GM19324 (cell line): Measurements from ENCODE around the gene TTLL9.

Source experiments
- ATAC-seq: cut with Tn5 transposase; IDR thresholded peaks from one replicate; pipeline ENCODE4 v1.9.1; 2021; ENCODE audit warnings: mild to moderate bottlenecking, moderate library complexity; ENCODE audit not compliant: unreplicated experiment, low FRiP score

Gene TTLL9

DNA sequence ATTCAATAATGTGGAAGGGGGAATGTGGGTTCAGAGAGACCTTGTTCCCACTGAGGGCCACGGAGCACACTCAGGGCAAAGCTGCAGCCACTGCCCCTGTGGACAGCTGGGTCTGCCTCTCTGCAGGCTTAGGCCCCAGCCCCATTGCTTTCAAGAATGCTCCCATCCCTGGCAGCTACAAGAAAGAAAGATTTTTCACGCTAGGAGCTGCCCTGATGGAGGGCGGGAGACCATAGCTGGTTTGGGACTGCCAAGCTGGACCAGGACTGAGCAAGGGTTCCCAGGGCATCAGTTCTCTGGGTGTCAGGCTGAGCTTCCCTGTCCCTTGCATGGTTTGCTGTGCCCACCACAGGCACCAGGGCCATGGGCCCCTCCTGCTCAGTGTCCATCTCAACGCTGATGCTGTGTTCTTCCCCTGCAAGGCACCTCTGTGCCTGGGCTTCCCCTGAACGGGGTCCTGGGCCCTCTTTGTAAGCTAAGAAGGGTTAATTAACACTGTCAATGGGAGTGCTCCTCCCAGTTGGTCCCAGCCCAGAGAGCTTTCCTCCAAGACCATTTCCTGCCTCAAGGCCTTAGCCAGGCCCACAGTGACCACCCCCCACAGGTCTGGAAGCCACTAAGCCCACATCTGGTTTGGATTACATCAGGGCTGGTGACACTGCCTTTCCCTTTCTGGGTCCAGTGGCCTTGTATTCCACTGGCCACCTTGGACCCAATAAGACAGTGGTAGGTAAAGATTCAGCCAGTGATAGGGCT lies 33.4 kb upstream of the TTLL9 start:
- no peak for ATAC-seq

DNA sequence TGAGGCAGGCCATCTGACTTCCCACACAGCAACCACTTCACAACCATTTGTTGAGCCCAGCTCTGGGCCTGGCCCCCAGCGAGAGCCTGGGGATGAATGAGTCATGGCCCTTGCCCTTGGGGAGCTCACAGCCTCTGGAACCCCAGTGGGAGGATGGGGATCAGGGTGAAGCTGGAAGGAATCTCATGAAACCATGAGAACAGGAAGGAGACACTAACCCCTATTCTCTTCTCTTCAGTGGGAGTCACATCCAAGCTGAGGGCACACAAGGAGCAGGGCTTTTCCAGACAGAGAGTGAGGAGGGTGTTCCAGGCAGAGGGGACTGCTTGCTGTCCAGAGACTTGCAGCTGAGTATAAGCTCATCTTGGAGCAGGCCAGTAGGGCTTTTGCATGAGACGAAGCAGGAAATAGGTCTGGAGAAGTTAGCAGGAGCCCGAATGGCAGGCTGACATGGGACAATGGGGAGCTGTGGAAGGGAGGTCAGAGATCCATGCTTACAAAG lies 32.5 kb upstream of the TTLL9 start:
- no peak for ATAC-seq

DNA sequence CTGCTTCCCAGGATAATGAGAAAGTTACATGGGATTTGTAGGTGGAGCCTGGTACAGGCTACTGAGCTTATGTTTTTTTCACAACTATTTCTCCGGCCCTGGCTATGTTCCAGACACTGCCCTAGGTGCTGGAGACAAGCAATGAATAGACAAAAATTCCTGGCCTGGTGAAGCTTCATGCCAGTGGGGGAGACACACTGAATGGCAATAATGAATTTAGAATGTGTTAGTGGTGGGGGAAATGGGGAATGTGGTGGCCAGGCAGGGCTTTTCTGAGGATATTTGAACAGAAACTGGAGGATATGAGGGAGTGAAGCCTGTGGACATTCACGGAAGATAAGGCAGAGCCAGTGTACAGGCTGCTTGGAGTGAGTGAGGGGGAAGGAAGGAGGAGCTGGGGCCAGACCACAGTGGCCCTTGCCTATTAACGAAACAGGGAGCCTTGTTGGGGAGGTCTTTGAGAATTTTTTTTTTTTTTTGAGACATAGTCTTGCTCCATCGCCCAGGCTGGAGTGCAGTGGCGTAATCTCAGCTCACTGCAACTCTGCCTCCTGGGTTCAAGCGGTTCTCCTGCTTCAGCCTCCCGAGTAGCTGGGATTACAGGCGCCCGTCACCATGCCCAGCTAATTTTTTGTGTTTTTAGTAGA lies 31.7 kb upstream of the TTLL9 start:
- ATAC-seq = no peak

DNA sequence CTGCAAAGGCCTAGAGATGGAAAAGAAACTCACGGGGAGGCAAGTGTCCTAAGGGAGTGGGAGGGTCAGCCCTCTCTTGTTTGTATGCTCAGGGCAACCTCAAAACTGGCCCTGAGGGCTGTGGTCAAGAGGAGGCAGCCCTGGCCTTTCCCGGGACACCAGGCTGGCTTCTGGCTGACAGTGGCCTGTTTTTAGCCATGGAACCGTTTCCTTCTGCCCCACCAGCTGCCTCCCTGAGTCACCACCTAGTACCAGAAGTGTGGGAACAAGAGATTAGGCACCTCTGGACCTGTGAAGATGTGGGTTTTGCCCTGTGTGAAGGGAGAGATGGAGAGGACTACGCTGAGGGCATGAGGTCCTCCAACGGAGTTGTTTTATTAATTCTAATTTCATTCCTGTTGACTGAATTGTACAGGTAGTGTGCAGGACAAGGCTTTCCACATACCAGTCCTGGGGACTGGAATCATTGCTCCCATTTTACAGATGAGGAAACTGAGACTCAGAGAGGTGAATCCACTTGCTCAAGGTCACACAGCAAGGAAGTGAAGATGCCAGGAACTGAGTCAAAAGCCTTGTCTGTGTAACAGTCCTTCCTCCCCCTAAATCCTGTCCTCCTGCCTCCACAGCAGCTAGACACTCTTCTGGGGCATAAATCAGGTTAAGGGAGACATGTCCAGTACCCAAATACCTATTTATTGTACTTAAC lies 30.5 kb upstream of the TTLL9 start:
- no peak for ATAC-seq

DNA sequence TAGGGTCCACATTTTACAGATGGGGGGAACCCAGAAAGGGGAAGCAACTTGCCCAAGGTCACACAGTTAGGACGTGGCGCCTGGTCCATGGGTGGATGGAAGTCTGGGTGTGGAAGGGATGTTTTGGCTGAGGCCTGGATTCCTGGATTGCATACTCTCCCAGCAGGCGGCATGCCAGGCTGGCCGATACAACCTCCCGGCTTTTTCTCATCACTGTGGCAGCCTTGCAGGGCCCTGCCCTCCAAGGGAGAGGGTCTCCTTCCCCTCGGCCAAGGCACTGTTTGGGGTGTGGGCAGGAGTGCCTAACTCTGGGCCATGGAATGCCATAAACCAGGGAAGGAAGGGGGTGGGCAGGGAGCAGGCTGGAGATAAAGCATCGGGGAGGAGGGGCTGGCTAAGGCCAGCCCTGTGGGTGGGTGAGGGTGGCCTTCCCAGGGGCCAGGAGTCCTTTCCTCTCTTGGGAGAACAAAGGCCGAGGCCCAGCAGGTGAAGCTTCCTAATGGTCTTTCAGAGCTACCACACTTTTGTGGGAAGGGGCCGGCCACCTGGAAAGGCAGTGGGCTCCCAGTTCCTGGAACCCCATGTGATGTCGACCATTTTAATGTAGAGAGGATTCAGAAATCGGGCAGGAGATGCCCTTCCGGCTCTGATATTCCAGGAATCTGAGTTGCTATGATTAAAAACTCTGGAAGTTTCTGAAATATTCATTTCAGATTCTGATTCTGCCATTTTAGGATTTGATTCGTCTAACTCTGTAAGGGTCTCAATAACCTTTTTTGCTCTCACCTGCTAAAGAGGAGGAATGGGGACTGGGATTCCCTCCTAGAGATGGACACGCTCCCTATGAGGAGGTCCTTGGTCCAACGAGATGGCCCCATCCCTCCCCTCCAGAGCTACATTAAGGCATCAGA lies 29.3 kb upstream of the TTLL9 start:
- ATAC-seq = no peak

- no peak for ATAC-seq
These were observed 28.5 kb upstream of the TTLL9 start for GRCh38 chr20:31841928-31842327.

GRCh38 chr20:31842471-31843157 lies 27.8 kb upstream of the TTLL9 start:
- ATAC-seq = no peak

DNA sequence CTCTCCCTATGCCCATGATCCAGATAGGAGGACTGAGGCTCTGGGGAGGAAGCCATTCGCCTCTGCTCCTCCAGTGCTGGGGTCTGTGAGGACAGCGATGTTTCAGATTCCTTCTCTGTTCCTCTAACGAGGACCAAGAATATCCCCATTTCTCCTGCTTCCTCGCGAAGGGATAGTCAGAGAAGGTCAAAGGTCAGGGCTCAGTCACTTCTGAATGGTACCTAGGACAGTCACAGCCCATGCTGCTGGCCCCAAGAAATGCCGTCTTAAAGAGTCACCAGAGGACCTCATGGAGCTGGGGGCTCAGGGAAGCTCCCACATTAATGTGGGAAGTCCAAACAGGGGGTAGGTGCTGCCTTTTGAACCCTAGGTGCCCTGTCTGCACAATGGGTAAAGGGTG lies 27.1 kb upstream of the TTLL9 start:
- ATAC-seq = no peak

- no peak for ATAC-seq
These were observed 26.6 kb upstream of the TTLL9 start for GRCh38 chr20:31843881-31844280.

GRCh38 chr20:31844737-31845299 lies 25.6 kb upstream of the TTLL9 start:
- ATAC-seq = no peak

DNA sequence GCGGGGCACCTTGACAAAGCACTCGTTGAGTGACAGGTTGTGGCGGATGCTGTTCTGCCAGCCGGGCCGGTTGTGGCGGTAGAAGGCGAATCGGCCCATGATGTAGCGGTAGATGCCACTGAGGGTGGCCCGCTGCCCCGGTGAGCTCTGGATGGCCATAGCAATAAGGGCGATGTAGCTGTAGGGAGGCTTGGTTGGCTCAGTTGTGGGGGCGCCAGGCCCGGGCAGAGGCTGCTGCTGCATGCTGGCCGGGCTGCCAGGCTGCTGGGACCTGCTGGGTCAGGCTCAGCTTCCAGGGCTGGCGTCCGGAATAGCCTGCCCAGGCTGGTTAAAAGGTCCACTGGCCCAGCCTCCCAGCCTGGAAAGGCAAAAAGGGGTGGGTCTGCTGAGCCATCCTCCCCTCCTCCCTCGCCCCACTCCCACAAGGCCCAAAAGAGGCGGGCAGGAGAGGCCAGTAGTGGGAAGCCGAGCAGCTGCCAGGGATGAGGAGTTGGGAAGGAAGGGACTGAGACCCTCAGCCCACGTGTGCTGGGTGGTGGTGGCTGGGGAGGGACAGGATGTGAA lies 25.1 kb upstream of the TTLL9 start, which contains the start of gene FOXS1:
TSS of gene FOXS1 (minus strand) at position 305 of the 564 bp plus-strand sequence. CDS start at position 243, 62 bp downstream.
- no peak for ATAC-seq

GRCh38 chr20:31846793-31847138 lies 23.7 kb upstream of the TTLL9 start:
- ATAC-seq = no peak

DNA sequence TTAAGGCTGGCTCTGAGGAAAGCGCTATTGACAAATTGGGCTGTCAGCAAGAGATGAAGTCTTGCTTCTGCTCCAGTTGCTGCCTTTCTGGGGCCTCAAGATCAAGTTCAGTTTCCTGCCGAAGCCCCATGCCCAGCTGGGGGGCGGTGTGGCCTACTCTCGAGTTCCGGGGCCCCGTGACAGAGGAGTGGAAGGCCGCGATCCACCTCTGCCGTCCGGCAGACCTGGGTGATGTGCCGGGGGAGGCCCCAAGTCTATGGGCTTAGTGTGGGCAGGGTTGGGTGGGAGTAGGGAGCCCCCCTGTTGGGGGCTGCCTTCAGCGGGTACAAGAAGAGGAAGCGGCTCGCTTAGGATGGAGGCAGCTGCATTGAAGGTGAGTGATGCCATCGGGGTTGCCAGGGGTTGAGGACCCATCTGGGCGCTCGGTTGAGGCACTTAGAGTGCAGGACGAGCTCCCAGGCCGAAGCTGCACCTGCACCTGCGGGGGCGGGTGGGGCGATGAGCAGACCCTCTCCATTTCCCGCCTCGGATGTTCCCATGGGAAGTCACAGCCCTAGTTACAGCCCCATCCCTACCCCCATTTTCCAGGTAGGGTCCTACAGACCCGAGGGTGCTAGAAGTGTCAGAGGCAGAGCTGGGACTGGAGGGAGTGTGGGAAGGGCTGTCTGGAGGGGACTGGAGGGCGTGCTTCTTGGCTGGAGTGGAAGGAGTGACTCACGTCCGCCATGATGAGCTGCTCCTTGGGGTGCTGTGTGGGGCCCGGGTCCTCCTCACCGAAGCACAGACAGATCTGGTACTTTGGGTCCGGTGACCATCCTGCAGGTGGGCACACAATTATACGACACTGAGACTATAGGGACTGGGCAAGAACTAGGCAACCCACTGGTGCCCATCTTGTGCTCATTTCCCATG lies 22.1 kb upstream of the TTLL9 start:
- no peak for ATAC-seq

DNA sequence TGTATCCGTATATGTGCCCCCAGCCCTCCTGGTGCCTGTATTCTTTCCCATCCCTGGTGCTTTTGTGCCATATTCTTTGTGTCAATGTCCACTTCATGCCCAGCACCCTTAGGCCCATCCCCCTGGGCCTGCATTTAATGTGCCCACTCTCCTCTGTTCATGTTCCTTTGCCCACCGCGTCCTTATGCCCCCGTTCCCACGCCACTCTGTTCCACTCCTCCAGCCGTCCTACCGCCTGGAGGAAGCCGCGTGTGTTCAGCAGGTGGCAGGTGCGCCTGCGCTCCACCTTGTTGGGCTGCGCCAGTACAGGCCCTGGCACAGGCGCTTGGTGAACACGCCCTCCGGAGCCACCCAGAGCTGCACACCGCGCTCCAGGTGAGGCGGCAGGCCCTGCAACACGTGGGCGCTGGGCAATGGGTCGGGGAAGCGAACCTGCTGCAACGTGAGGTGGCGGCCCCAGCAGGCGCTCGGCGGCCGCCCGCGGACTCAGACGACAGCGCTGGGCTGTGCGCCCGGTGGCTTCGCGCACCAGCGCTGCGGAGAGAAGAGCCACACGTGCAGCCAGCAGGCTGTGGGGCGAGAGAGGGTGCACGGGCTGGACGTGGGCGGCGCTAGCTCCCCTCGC lies 21.0 kb upstream of the TTLL9 start:
- no peak for ATAC-seq

DNA sequence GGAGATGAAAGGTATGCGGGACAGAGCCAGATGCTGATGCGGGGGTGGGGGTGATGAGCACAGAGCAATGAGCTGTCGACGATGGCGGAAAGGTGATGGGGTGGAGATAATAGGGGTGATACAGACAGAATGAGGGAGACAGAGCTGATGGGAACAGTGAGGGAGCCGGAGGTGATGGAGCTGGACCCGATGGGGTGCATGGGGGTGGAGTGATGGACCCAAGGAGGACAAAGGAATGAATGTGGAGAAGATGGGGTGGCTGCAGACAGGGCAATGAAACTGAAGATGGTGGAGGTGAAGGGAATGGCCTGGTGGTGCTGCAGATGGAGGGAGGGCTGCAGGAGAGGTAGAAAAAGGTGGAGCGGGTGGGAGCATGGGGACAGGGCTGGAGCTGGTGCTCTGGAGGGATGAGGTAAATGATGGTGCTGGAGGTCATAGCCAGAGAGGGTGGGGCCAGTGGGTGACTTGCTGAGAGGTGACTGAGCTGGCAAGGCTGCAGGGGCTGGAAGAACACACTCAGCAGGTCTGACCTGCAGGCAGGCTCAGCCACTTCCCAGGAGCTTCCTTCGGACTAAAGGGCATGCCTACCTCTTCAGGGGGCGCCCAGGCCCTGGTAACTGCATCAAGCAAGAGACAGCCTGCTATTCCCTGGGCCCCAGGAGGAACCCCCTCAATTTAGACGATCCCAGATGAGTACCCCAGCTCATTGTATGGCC lies 19.0 kb upstream of the TTLL9 start:
- ATAC-seq = no peak

GRCh38 chr20:31853481-31853880 lies 17.0 kb upstream of the TTLL9 start:
- no peak for ATAC-seq

DNA sequence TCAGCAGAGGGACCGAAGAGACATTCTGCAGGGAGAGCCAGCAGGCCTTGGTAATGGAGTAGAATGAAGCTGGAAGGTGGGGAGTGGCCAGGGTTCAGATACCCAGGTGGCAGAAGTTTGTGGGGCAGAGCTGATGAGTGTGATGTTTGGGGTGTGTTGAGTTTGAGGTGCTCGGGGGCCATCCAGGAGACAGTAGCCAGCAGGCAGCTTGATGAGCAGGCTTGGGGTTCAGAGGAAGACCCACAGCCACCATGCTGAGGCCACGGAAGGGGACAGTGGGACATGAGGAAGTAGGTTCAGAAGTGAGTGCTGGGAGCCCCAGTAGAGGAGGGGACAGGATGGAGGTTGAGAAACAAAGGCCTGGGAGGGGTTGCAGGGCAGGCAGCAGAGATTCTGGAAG lies 13.9 kb upstream of the TTLL9 start:
- ATAC-seq = no peak
